HCT116 (cell line): ENCODE data around the gene TACC2. TPM values are rescaled to one million over a fixed set of nuclear protein-coding genes. Genes with fewer than 3 reads are reported as not detected.

Experiments
- ATAC-seq: fragments of 200-7000 bp; cut with Tn5 transposase; 2 replicates; pipeline ENCODE4 v1.9.1; 2020; ENCODE audit warnings: mild to moderate bottlenecking, moderate library complexity
- BruUV-seq: library from RNA; stranded (reverse); fragments of 400-500 nt; replicated peaks from 2 replicates; lab custom pipeline; 2021; lab: Mats Ljungman, UMichigan
- CTCF ChIA-PET: fragments of 300-600 bp; sonication (Branson Sonifier 250); formaldehyde crosslinking; loops from one replicate; lab custom pipeline; 2021; ENCODE audit warnings: antibody characterized with exemption; lab: Charles Lee
- POLR2A ChIA-PET: fragments of 300-600, 350-600 bp; sonication (Branson Sonifier 250); formaldehyde crosslinking; loops from one replicate; lab custom pipeline; 2021; ENCODE audit warnings: antibody characterized with exemption; lab: Charles Lee
- RAD21 ChIA-PET, 2 experiments: fragments of 300-600 bp; sonication (Branson Sonifier 250); formaldehyde crosslinking; loops; one replicate each; lab custom pipeline; 2023; ENCODE audit warnings: low total read pairs in 2 of 2; ENCODE audit not compliant: uncharacterized antibody in 2 of 2, unreplicated experiment in 2 of 2, low non-redundant PET in 1 of 2; lab: Charles Lee
- DNase-seq: peaks from one replicate; pipeline ENCODE4 v3.0.0-alpha.2; 2010; ENCODE audit warnings: low read depth, low spot score
- H2AFZ ChIP-seq: fragments of 200-600 bp; shearing (Covaris generic), sonication (generic); 2 replicates; pipeline ENCODE4 v1.6.1; 2017; ENCODE audit warnings: low read depth, mixed run types, mixed read lengths, antibody characterized with exemption, low read length; ENCODE audit not compliant: poor library complexity, severe bottlenecking
- H3K27ac ChIP-seq: 2 replicates; pipeline ENCODE4 v1.5.1; 2012; ENCODE audit warnings: low read depth, low read length
- H3K27me3 ChIP-seq: fragments of 200-600 bp; sonication (generic); 2 replicates; pipeline ENCODE4 v1.6.1; 2016; ENCODE audit warnings: mixed run types, low read length, mixed read lengths; ENCODE audit not compliant: insufficient read depth
- H3K36me3 ChIP-seq, 2 experiments: fragments of 200-500 bp in 1 of 2; fragments of 200-600 bp in 1 of 2; sonication (Bioruptor generic) in 1 of 2; sonication (generic) in 1 of 2; 2 replicates each; pipeline versions ENCODE4 v1.5.1 to v1.6.1; 2014 to 2016; ENCODE audit warnings: low read length in 2 of 2, inconsistent platforms in 1 of 2, mixed read lengths in 1 of 2, mixed run types in 1 of 2; ENCODE audit not compliant: insufficient read depth in 2 of 2, control insufficient read depth in 1 of 2
- H3K4me1 ChIP-seq, 2 experiments: fragments of 200-600 bp in 1 of 2; sonication (generic) in 1 of 2; 2 replicates each; pipeline versions ENCODE4 v1.5.1 to v1.6.1; 2012 to 2017; ENCODE audit warnings: low read length in 2 of 2, inconsistent platforms in 1 of 2, mild to moderate bottlenecking in 1 of 2, mixed read lengths in 1 of 2, mixed run types in 1 of 2, moderate library complexity in 1 of 2; ENCODE audit not compliant: insufficient read depth in 2 of 2, control insufficient read depth in 1 of 2
- H3K4me2 ChIP-seq: fragments of 200-600 bp; sonication (generic); 2 replicates; pipeline ENCODE4 v1.6.1; 2017; ENCODE audit warnings: mixed run types, low read length, mixed read lengths
- H3K4me3 ChIP-seq, 2 experiments: fragments of 200-600 bp in 1 of 2; sonication (generic) in 1 of 2; replicated peaks in 1 of 2; 2 replicates each; pipeline ENCODE4 v1.5.1; 2011 to 2016; ENCODE audit warnings: low read length in 2 of 2, control low read depth in 1 of 2, low read depth in 1 of 2, mild to moderate bottlenecking in 1 of 2, mixed read lengths in 1 of 2, mixed run types in 1 of 2
- H3K79me2 ChIP-seq: fragments of 200-600 bp; sonication (generic); 2 replicates; pipeline ENCODE4 v1.6.1; 2017; ENCODE audit warnings: mild to moderate bottlenecking, mixed run types, low read length, moderate library complexity, mixed read lengths; ENCODE audit not compliant: insufficient read depth
- H3K9ac ChIP-seq: fragments of 200-600 bp; sonication (generic); 2 replicates; pipeline ENCODE4 v1.6.1; 2016; ENCODE audit warnings: low read length, mixed read lengths
- H3K9me2 ChIP-seq: fragments of 200-600 bp; sonication (generic), shearing (Covaris generic); 2 replicates; pipeline ENCODE4 v1.6.1; 2017; ENCODE audit warnings: mixed run types, mild to moderate bottlenecking, moderate library complexity; ENCODE audit not compliant: insufficient read depth
- H3K9me3 ChIP-seq, 2 experiments: fragments of 200-500 bp in 1 of 2; fragments of 200-600 bp in 1 of 2; sonication (Bioruptor generic) in 1 of 2; sonication (generic) in 1 of 2; 2 replicates each; pipeline ENCODE4 v1.6.1; 2014 to 2017; ENCODE audit warnings: low read length in 2 of 2, mixed read lengths in 2 of 2, inconsistent platforms in 1 of 2, low read depth in 1 of 2, mild to moderate bottlenecking in 1 of 2, mixed run types in 1 of 2, moderate library complexity in 1 of 2; ENCODE audit not compliant: control insufficient read depth in 1 of 2, insufficient read depth in 1 of 2
- H4K20me1 ChIP-seq: fragments of 200-600 bp; sonication (generic), shearing (Covaris generic); 2 replicates; pipeline ENCODE4 v1.6.1; 2017; ENCODE audit warnings: mixed run types, mild to moderate bottlenecking, moderate library complexity; ENCODE audit not compliant: insufficient read depth
- intact Hi-C: fragments of 100-400 bp; cut with micrococcal nuclease; formaldehyde crosslinking; loops from 2 replicates; pipeline ENCODE4 v1.10.0; 2022
- total RNA-seq: library from RNA; stranded (reverse); gene quantifications from one replicate; pipeline ENCODE4 v1.2.1, GENCODE V29; 2021; ENCODE audit not compliant: unreplicated experiment
- TF ChIP-seq, protein P1 (sequence below): IDR thresholded peaks from 2 replicates; pipeline ENCODE4 v1.6.1; 2012; ENCODE audit warnings: low read depth
- TF ChIP-seq, protein P2 (sequence below), 3 experiments: fragments of 200-600 bp in 1 of 3; sonication (generic) in 1 of 3; IDR thresholded peaks in 2 of 3; conservative IDR thresholded peaks in 1 of 3; 2 replicates each; pipeline ENCODE4 v1.5.1; 2012 to 2017; ENCODE audit warnings: low read depth in 2 of 3, low read length in 2 of 3, antibody characterized with exemption in 1 of 3, borderline replicate concordance in 1 of 3, control low read depth in 1 of 3, mild to moderate bottlenecking in 1 of 3, mixed read lengths in 1 of 3, mixed run types in 1 of 3, moderate library complexity in 1 of 3; ENCODE audit not compliant: insufficient read depth in 1 of 3

The TACC2 gene
- total RNA-seq, 1 experiment from 2014 or later: 38.6 TPM

DNA sequence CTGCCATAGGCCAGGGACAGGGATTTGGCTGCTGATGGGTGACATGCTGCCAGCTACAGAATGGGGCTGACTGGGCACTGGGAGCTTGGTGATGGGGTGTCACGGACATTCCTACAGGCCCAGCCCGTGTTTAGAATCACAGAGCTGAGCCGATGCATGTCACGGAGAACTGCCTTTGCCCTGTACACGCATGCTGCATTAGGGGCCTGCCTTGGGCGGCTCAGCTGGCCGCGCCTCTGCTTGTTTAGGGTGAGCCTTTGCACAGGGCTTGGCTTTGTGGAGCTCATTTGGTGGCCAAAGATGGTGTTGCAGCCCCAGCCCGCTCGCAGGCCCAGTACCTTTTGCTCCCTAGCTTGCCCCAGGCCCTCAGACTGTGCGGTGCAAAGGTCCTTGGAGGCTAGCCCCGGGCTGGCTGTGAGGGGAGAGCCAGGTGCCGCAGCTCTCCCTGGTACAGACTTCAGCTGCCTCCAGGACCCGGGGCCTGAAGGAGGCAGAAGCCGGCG, 173.8 kb downstream of the TACC2 start:
- ChIA-PET POLR2A (no interaction called here), CTCF (no interaction called here), RAD21 (no interaction called here)
- no peaks in the 10 kb centered on the region for H3K79me2 ChIP-seq
- H3K4me2 ChIP-seq: no peak overlapping the region
- no peak overlapping the region for H3K27ac ChIP-seq
- ATAC-seq: peak; percentile 65
- H3K4me1 ChIP-seq: no peaks in the 10 kb centered on the region
- no peaks in the 10 kb centered on the region for H3K27me3 ChIP-seq
- intact Hi-C loops: no loop called here
- H3K4me3 ChIP-seq: no peak overlapping the region
- DNase-seq: no peak
- no TSS peak for BruUV-seq
- TF ChIP-seq, protein P1, sequence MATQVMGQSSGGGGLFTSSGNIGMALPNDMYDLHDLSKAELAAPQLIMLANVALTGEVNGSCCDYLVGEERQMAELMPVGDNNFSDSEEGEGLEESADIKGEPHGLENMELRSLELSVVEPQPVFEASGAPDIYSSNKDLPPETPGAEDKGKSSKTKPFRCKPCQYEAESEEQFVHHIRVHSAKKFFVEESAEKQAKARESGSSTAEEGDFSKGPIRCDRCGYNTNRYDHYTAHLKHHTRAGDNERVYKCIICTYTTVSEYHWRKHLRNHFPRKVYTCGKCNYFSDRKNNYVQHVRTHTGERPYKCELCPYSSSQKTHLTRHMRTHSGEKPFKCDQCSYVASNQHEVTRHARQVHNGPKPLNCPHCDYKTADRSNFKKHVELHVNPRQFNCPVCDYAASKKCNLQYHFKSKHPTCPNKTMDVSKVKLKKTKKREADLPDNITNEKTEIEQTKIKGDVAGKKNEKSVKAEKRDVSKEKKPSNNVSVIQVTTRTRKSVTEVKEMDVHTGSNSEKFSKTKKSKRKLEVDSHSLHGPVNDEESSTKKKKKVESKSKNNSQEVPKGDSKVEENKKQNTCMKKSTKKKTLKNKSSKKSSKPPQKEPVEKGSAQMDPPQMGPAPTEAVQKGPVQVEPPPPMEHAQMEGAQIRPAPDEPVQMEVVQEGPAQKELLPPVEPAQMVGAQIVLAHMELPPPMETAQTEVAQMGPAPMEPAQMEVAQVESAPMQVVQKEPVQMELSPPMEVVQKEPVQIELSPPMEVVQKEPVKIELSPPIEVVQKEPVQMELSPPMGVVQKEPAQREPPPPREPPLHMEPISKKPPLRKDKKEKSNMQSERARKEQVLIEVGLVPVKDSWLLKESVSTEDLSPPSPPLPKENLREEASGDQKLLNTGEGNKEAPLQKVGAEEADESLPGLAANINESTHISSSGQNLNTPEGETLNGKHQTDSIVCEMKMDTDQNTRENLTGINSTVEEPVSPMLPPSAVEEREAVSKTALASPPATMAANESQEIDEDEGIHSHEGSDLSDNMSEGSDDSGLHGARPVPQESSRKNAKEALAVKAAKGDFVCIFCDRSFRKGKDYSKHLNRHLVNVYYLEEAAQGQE: no peak
- TF ChIP-seq, protein P2, sequence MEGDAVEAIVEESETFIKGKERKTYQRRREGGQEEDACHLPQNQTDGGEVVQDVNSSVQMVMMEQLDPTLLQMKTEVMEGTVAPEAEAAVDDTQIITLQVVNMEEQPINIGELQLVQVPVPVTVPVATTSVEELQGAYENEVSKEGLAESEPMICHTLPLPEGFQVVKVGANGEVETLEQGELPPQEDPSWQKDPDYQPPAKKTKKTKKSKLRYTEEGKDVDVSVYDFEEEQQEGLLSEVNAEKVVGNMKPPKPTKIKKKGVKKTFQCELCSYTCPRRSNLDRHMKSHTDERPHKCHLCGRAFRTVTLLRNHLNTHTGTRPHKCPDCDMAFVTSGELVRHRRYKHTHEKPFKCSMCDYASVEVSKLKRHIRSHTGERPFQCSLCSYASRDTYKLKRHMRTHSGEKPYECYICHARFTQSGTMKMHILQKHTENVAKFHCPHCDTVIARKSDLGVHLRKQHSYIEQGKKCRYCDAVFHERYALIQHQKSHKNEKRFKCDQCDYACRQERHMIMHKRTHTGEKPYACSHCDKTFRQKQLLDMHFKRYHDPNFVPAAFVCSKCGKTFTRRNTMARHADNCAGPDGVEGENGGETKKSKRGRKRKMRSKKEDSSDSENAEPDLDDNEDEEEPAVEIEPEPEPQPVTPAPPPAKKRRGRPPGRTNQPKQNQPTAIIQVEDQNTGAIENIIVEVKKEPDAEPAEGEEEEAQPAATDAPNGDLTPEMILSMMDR (IDR thresholded peaks at IDR 0.05 in 2 of 3, conservative IDR thresholded peaks at IDR 0.05 in 1 of 3; ENCODE audit: borderline replicate concordance in 1 of 3, insufficient read depth in 1 of 3, low read depth in 2 of 3, low read length in 2 of 3): 0 out of 6 replicates have a peak, but pooled peaks of 1 of the 3 experiments have one; percentile 23
- H3K36me3 ChIP-seq: no peaks in the 10 kb centered on the region
- no peaks in the 10 kb centered on the region for H3K9me3 ChIP-seq
- no peaks in the 10 kb centered on the region for H4K20me1 ChIP-seq
- H3K9ac ChIP-seq: no peak overlapping the region
- H2AFZ ChIP-seq: no peak overlapping the region
- H3K9me2 ChIP-seq: no peaks in the 10 kb centered on the region
